ENCODE measurements around the gene DNPH1. TPM values are rescaled to one million over a fixed set of nuclear protein-coding genes. Genes with fewer than 3 reads are reported as not detected.

Gene DNPH1
- total RNA-seq, result 10 to 100 TPM; 57.0 to 88.1 (median 74.7) TPM

- ATAC-seq (ENCODE audit: low FRiP score) (peak; percentile 96), DNase-seq (ENCODE audit: low spot score) (peak; percentile 46)
- peak in 2 of 3 donors; percentile 35 to 82 for TF ChIP-seq CTCF (IDR thresholded peaks at IDR 0.05)
Observed at GRCh38 chr6:43228951-43229802, at the start of gene DNPH1. Gene DNPH1 (minus strand): TSS chr6:43229481. CDS start chr6:43229456, 25 bp downstream.

DNA sequence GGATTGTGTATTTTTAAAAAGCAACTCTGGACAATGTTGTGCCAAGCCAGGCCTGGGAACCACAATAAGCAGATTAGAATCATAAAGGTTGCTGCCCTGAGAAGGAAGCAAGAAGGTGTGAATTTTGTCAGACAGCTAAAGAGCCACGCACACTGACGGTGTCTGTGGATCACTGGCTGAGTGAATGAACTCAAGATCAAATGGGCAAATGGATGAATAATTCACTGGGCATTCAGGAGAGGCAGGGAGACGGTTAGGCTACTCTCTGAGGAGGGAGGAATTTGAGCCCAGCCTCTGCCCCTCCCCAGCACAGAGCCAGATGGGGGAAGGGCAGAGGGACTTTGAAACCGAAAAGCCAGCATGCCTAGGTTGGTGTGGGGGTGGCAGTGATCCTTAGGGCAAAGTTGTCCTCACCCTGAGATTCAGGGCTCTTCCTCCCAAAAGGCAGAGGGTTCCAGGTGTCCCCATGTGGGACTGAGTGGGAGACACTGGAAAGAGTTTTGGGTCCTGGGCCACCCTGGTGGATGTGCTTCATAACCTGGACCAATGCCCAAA lies 49.3 kb upstream of the DNPH1 start:
- DNase-seq (ENCODE audit: low spot score) (no peak), ATAC-seq (ENCODE audit: low FRiP score) (no peak)
- no peak for TF ChIP-seq CTCF (IDR thresholded peaks at IDR 0.05)

DNA sequence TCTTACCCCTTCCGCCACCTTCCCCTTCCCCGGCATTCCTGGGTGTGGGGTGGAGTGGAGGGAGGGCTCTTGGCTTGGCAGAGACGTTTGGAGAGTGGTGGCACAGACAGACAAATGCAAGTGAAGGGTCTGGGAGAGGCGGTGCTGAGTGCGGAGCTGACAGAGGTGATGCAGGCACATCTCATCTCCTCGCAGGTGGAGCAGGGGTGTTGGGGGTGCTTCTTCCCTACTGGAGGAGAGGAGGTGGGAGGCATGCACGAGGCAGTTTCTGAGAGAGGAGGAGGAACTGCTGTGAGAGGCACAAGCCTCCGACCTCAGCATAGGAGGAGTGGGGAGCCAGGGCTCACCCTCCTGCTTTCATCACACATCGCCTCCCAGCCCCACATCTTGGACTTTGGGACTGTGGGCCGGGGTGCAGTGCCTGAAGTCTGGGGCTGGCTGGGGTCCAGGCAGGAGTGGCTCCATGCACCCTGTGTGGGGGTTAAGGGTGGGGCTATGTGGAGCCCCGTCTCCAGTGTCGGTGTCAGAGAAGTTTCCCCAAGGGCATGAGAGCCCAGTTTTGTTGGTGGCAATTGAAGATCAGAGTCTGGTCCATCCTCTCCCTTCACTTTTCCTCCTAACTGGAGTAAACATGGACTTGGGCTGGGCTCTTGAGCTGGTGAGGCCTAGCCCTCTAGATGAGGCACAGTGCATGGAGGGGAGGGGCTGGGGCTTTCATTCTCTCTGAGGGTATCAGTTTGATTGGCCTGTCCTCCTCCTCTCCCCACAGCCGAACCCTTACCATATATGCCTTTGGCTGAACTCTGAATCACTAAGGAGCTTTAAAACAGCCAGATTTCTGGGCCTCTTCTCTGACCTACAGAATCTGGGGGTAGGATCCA lies 48.6 kb upstream of the DNPH1 start:
- DNase-seq (ENCODE audit: low spot score) (no peak), ATAC-seq (ENCODE audit: low FRiP score) (no peak)
- TF ChIP-seq CTCF (IDR thresholded peaks at IDR 0.05), result no peak

- DNase-seq (ENCODE audit: low spot score), result no peak
- no peak for TF ChIP-seq CTCF (IDR thresholded peaks at IDR 0.05)
Observed at GRCh38 chr6:43277306-43277642, 48.0 kb upstream of the DNPH1 start.

DNA sequence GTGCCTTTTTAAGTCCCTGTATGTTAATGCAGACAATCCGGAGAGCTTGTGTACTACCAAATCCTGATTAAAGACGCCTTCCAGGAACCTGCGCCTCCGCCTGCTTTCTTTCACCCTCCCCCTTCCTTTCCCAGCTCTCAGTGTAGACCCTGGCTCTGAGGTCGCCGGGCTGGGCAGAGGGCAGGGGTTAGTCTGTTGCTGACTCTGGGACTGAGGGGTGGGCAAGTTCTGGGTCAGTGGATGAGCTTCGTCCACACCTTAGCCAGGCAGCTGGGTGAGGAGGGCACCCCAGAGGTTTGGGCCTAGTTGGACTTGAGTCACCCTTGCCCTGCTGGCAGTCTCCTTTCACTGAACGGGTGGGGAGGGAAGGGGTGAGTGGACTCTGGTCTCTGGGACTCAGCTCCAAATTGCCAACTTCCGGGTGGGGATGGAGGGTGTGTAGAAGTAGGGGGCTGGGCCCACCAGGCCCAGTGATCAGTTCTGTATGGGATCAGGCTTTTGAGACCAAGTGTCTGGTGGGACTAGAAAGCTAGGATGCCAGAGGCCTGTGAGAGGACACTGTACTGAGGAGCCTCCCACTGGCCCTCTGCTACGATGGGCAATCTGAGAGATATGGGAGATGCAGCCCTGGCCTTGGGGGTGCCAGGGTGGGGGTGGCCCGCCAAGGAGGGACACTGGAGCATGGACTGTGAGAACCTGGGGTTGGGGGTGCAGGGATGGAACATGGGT lies 47.5 kb upstream of the DNPH1 start:
- no peak for TF ChIP-seq CTCF (IDR thresholded peaks at IDR 0.05)
- DNase-seq (ENCODE audit: low spot score) (no peak), ATAC-seq (ENCODE audit: low FRiP score) (no peak)

More at GRCh38 chr6:43277306-43277642, 48.0 kb upstream of the DNPH1 start:
- no peak for ATAC-seq (ENCODE audit: low FRiP score)

DNA sequence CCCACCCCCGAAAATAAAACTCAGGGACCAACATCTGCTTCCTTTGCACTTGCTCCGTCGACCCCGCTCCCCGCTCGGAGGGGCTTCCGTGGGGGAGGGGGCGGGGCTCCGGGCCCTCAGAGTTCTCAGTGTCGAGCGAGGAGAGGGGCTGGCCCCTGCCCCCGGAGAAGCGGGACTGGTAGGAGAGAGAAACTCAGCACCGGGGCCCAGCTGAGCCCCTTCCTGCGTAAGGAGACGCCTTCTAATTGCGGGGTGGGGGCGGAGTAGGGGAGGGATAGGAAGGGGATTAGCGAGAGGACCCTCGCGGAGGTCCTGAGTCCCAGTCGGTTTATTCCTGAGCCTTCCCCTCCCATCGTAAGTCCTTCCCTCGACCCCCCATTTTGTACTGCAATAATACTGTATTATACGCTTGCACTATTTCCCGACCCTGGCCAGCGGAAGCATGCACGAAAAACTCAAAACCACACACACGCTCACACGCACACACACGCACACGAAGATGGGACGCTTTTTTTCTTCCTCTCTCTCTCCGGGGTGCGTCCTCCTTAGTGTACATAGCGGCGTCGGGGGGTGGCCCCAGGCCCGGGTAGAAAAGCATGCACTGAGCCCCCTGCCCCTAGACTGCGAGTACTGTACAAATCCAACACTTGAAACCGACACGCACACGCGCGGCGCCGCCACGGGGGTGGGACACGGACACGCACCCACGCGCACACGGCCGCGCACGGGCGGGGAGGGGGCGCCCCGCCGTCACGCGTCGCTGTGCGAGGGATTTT lies 46.7 kb upstream of the DNPH1 start:
- TF ChIP-seq CTCF (IDR thresholded peaks at IDR 0.05), result no peak
- DNase-seq (ENCODE audit: low spot score) (no peak), ATAC-seq (ENCODE audit: low FRiP score) (no peak)
